ENCODE results near the gene DPYD. TPM values are rescaled to one million over a fixed set of nuclear protein-coding genes. Genes with fewer than 3 reads are reported as not detected.

The DPYD gene
- total RNA-seq, 1 experiment from 2014 or later: 12.8 TPM

DNA sequence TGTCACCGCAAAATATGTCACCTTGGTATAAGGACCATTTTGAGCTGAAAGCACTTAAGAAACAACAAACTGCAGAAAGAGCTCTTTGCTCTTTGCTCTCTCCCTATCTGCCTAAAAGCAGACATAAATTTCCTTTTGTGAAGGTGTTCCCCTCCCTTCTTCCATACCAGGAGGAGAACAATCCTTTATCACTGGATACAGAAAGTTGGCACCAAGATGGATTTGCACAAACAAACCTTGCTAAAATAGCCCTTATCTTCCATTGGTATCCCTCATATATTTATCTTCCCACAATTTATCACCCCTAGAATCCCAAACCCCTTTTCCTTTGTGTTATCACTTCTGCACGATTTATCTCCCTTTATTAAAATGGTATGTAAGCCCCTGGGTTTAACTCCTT, 51.4 kb downstream of the DPYD start:
- no peaks in the 10 kb centered on the region for H3K36me3 ChIP-seq (ENCODE audit: low read depth, low read length)
- H3K27ac ChIP-seq (ENCODE audit: low read length): no peak overlapping the region
- BruUV-seq (replicated peaks): no TSS peak
- H2AFZ ChIP-seq (ENCODE audit: low read length): no peak overlapping the region
- no peaks in the 10 kb centered on the region for H3K9me2 ChIP-seq (replicated peaks; ENCODE audit: low read length)
- no peak overlapping the region for H3K4me2 ChIP-seq (ENCODE audit: low read length)
- ChIA-PET CTCF (no interaction called here), POLR2A (ENCODE audit: unreplicated experiment) (no interaction called here)
- TF ChIP-seq, protein P1, sequence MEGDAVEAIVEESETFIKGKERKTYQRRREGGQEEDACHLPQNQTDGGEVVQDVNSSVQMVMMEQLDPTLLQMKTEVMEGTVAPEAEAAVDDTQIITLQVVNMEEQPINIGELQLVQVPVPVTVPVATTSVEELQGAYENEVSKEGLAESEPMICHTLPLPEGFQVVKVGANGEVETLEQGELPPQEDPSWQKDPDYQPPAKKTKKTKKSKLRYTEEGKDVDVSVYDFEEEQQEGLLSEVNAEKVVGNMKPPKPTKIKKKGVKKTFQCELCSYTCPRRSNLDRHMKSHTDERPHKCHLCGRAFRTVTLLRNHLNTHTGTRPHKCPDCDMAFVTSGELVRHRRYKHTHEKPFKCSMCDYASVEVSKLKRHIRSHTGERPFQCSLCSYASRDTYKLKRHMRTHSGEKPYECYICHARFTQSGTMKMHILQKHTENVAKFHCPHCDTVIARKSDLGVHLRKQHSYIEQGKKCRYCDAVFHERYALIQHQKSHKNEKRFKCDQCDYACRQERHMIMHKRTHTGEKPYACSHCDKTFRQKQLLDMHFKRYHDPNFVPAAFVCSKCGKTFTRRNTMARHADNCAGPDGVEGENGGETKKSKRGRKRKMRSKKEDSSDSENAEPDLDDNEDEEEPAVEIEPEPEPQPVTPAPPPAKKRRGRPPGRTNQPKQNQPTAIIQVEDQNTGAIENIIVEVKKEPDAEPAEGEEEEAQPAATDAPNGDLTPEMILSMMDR (conservative IDR thresholded peaks at IDR 0.05; ENCODE audit: low read depth, low read length): no peak
- TF ChIP-seq EZH2phosphoT487 (IDR thresholded peaks at IDR 0.05; ENCODE audit: borderline replicate concordance, low read length): no peak
- TF ChIP-seq EZH2 (IDR thresholded peaks at IDR 0.05; ENCODE audit: low read length, unreplicated experiment): no peak
- no peak overlapping the region for H3K9ac ChIP-seq (ENCODE audit: low read length)
- H3K9me3 ChIP-seq (ENCODE audit: low read length): no peaks in the 10 kb centered on the region
- H4K20me1 ChIP-seq (ENCODE audit: low read length): no peaks in the 10 kb centered on the region
- H3F3A ChIP-seq (ENCODE audit: low read length, unreplicated experiment): no peaks in the 10 kb centered on the region
- no peak overlapping the region for H3K4me3 ChIP-seq (ENCODE audit: low read length)
- no peaks in the 10 kb centered on the region for H3K27me3 ChIP-seq (ENCODE audit: low read length)
- no peaks in the 10 kb centered on the region for H3K4me1 ChIP-seq (ENCODE audit: insufficient read depth, low read length)
- DNase-seq (no peak), ATAC-seq (no peak)
- H3K79me2 ChIP-seq (ENCODE audit: low read length): no peaks in the 10 kb centered on the region
- intact Hi-C loops (cut with micrococcal nuclease): no loop called here

DNA sequence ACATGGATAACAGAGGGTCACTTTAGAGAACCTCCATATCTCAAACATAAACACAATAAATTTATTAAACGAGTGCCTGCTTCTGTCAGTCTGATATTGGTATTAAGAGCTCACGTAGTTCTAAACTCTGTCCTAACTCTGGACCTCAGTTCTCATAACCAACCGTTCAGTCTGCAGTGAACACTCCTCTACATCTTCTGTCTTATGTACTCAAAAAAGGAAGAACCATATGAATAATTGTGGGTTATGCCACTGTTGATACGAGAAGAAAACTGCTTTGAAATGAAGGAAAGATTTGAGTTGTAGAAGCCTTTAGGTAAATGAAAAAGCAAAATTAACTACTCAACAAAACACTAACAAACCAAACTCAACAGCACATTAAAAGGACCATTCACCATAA, 53.7 kb downstream of the DPYD start:
- CTCF ChIA-PET: no interaction called here
- no peaks in the 10 kb centered on the region for H3K36me3 ChIP-seq (ENCODE audit: low read depth, low read length)
- H3K9me2 ChIP-seq (replicated peaks; ENCODE audit: low read length): no peaks in the 10 kb centered on the region
- POLR2A ChIA-PET (ENCODE audit: unreplicated experiment): no interaction called here
- TF ChIP-seq EZH2 (IDR thresholded peaks at IDR 0.05; ENCODE audit: low read length, unreplicated experiment) (no peak), EZH2phosphoT487 (IDR thresholded peaks at IDR 0.05; ENCODE audit: borderline replicate concordance, low read length) (no peak)
- TF ChIP-seq, protein P1 (conservative IDR thresholded peaks at IDR 0.05; ENCODE audit: low read depth, low read length): no peak
- H3K4me1 ChIP-seq (ENCODE audit: insufficient read depth, low read length): no peaks in the 10 kb centered on the region
- intact Hi-C loops (cut with micrococcal nuclease): no loop called here
- ATAC-seq (no peak), DNase-seq (no peak)
- no peak overlapping the region for H3K27ac ChIP-seq (ENCODE audit: low read length)
- no peaks in the 10 kb centered on the region for H4K20me1 ChIP-seq (ENCODE audit: low read length)
- H3K9me3 ChIP-seq (ENCODE audit: low read length): no peaks in the 10 kb centered on the region
- no TSS peak for BruUV-seq (replicated peaks)
- H3K9ac ChIP-seq (ENCODE audit: low read length): no peak overlapping the region
- H3K4me3 ChIP-seq (ENCODE audit: low read length): no peak overlapping the region
- H3F3A ChIP-seq (ENCODE audit: low read length, unreplicated experiment): no peaks in the 10 kb centered on the region
- no peak overlapping the region for H2AFZ ChIP-seq (ENCODE audit: low read length)
- no peaks in the 10 kb centered on the region for H3K79me2 ChIP-seq (ENCODE audit: low read length)
- no peaks in the 10 kb centered on the region for H3K27me3 ChIP-seq (ENCODE audit: low read length)
- no peak overlapping the region for H3K4me2 ChIP-seq (ENCODE audit: low read length)

DNA sequence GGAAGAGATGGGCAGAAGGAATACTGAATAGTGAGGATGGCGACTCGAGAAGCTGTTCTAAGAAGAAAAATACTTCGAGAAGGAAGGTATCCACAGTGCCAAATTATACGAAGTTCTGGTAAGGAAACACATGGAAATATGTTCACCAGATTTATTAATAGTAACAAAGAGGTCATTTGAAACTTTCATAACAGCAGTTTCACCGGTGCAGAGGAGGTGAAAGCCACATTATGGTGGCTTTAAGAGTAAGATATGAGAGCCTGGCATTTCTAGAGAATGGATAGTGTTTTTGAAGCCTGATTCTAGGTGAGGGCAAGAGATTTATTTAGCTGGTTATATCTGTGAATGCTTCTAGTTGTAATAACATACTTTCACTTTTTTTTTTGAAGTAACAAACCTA, 56.2 kb downstream of the DPYD start:
- H4K20me1 ChIP-seq (ENCODE audit: low read length): no peaks in the 10 kb centered on the region
- TF ChIP-seq, protein P1 (conservative IDR thresholded peaks at IDR 0.05; ENCODE audit: low read depth, low read length): no peak
- TF ChIP-seq EZH2 (IDR thresholded peaks at IDR 0.05; ENCODE audit: low read length, unreplicated experiment) (no peak), EZH2phosphoT487 (IDR thresholded peaks at IDR 0.05; ENCODE audit: borderline replicate concordance, low read length) (no peak)

More for the DNA sequence above, 56.2 kb downstream of the DPYD start:
- DNase-seq: no peak
- no peak overlapping the region for H3K9ac ChIP-seq (ENCODE audit: low read length)
- no peaks in the 10 kb centered on the region for H3K36me3 ChIP-seq (ENCODE audit: low read depth, low read length)
- POLR2A ChIA-PET (ENCODE audit: unreplicated experiment): no interaction called here
- H3K79me2 ChIP-seq (ENCODE audit: low read length): no peaks in the 10 kb centered on the region
- CTCF ChIA-PET: no interaction called here
- H3K9me3 ChIP-seq (ENCODE audit: low read length): no peaks in the 10 kb centered on the region
- no peak overlapping the region for H3K4me3 ChIP-seq (ENCODE audit: low read length)
- no TSS peak for BruUV-seq (replicated peaks)
- no peaks in the 10 kb centered on the region for H3K27me3 ChIP-seq (ENCODE audit: low read length)
- H3K27ac ChIP-seq (ENCODE audit: low read length): no peak overlapping the region
- no peak overlapping the region for H2AFZ ChIP-seq (ENCODE audit: low read length)
- ATAC-seq: no peak
- no peaks in the 10 kb centered on the region for H3K4me1 ChIP-seq (ENCODE audit: insufficient read depth, low read length)
- intact Hi-C loops (cut with micrococcal nuclease): no loop called here
- H3K4me2 ChIP-seq (ENCODE audit: low read length): no peak overlapping the region
- no peaks in the 10 kb centered on the region for H3K9me2 ChIP-seq (replicated peaks; ENCODE audit: low read length)
- no peaks in the 10 kb centered on the region for H3F3A ChIP-seq (ENCODE audit: low read length, unreplicated experiment)

Measured in PC-3 (cell line).